Measurements from ENCODE around the gene INAFM2. TPM values are rescaled to one million over a fixed set of nuclear protein-coding genes. Genes with fewer than 3 reads are reported as not detected.

The INAFM2 gene
- total RNA-seq, 1 experiment from 2014 or later, result 25.4 TPM

DNA sequence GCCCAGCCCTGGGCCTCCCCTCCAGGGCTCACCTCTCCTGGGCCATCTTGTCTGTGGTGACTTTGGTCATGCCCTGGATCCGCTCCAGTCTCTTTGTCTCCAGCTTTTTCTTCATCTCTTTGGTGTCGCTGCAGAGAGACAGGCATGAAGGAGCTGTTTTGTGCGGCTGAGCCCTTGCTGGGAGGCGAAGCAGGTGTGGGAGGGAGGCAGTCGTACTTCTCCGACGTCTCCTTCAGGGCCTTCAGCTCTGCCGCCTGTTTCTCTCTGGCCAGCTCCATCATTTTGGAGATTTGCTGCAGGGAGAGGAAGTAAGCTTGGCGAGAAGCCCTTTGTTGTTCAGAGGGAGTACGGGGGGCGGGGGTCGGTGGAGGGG, 33.0 kb upstream of the INAFM2 start:
- Histone ChIP-seq H2AFZ (ENCODE audit: low read length) (no peak overlapping the region), H3K79me2 (ENCODE audit: insufficient read depth, low read length) (no peaks in the 10 kb centered on the region), H3K79me1 (ENCODE audit: insufficient read depth, low read depth, low read length, poor library complexity, severe bottlenecking) (no peaks in the 10 kb centered on the region), H3K27me3 (ENCODE audit: insufficient read depth, low read length) (peaks cover 13% of the 10 kb centered on the region; the same call in 1 of the 2 replicates), H2BK120ac (ENCODE audit: low read depth, low read length, poor library complexity, severe bottlenecking) (no peak overlapping the region), H3K56ac (ENCODE audit: insufficient read length, low read depth, low read length) (no peak overlapping the region), H4K20me1 (ENCODE audit: control insufficient read depth, insufficient read depth, insufficient read length) (no peaks in the 10 kb centered on the region), H4K91ac (ENCODE audit: insufficient read length, low read depth, low read length) (no peak overlapping the region), H3T11ph (ENCODE audit: low read length) (no peak overlapping the region), H2BK5ac (ENCODE audit: insufficient read length, low read length) (no peak overlapping the region), H3K27ac (ENCODE audit: insufficient read length, low read depth, low read length) (no peak overlapping the region), H3K23me2 (ENCODE audit: insufficient read length, low read depth, low read length, poor library complexity, severe bottlenecking) (peaks cover 8% of the 10 kb centered on the region), H2AK5ac (ENCODE audit: insufficient read length, low read length) (no peak overlapping the region), H3K14ac (ENCODE audit: insufficient read depth, low read length) (0 out of 2 replicates have a peak overlapping the region, but pooled peaks have one; percentile 50), H3K4me1 (ENCODE audit: insufficient read depth, low read length) (peaks cover 5% of the 10 kb centered on the region), H3K9ac (ENCODE audit: extremely low read depth, insufficient read length, low read length) (no peak overlapping the region), H3K4me2 (ENCODE audit: insufficient read depth, insufficient read length, low read length) (peak overlapping the region; percentile 43), H2BK20ac (ENCODE audit: low read depth, low read length, poor library complexity, severe bottlenecking) (no peak overlapping the region), H3K9me3 (ENCODE audit: control insufficient read depth, low read depth, low read length) (no peaks in the 10 kb centered on the region), H2BK15ac (ENCODE audit: low read depth, low read length) (no peak overlapping the region), H2BK12ac (ENCODE audit: insufficient read length, low read depth, low read length) (no peak overlapping the region), H3K4ac (ENCODE audit: low read depth, low read length) (no peak overlapping the region), H3K23ac (ENCODE audit: insufficient read length, low read depth, low read length) (no peak overlapping the region), H3K18ac (ENCODE audit: insufficient read length, low read depth, low read length) (peak overlapping the region; percentile 46), H4K5ac (ENCODE audit: insufficient read length, low read depth, low read length) (no peak overlapping the region), H4K8ac (replicated peaks; ENCODE audit: insufficient read length, low read depth, low read length) (no peak overlapping the region)
- peaks cover 84% of the 10 kb centered on the region for H3K27me3 Mint-ChIP-seq (ENCODE audit: low read depth)
- TF ChIP-seq, protein P1, sequence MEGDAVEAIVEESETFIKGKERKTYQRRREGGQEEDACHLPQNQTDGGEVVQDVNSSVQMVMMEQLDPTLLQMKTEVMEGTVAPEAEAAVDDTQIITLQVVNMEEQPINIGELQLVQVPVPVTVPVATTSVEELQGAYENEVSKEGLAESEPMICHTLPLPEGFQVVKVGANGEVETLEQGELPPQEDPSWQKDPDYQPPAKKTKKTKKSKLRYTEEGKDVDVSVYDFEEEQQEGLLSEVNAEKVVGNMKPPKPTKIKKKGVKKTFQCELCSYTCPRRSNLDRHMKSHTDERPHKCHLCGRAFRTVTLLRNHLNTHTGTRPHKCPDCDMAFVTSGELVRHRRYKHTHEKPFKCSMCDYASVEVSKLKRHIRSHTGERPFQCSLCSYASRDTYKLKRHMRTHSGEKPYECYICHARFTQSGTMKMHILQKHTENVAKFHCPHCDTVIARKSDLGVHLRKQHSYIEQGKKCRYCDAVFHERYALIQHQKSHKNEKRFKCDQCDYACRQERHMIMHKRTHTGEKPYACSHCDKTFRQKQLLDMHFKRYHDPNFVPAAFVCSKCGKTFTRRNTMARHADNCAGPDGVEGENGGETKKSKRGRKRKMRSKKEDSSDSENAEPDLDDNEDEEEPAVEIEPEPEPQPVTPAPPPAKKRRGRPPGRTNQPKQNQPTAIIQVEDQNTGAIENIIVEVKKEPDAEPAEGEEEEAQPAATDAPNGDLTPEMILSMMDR (conservative IDR thresholded peaks at IDR 0.05), result no peak
- no peaks in the 10 kb centered on the region for H3K36me3 Mint-ChIP-seq (ENCODE audit: insufficient read depth in 1 of 3, low read depth in 3 of 3)
- DNase-seq, result no peak
- H3K4me3 Mint-ChIP-seq, result peak overlapping the region; percentile 43 to 68; a peak in 4 of 5 replicates
- peaks cover 14 to 31% of the 10 kb centered on the region in 2 experiments for H3K4me1 Mint-ChIP-seq
- H3K27ac Mint-ChIP-seq, result no peak overlapping the region
- H3K9me3 Mint-ChIP-seq, result no peaks in the 10 kb centered on the region
- no CpG with 5 or more reads among the region's 12 CpGs for WGBS (ENCODE audit: extremely low coverage, insufficient read length, low lambda C conversion rate)
